Muscle layer of duodenum (tissue), 2 donors: ENCODE measurements around the gene ISCU.
"Not testable (repeated sequence)": the region's sequence is repeated elsewhere in the genome, so short reads cannot be mapped to it uniquely, and the experiment has no call there.

ENCODE experiments used
- H3K27ac ChIP-seq: one replicate; pipeline ENCODE4 v1.7.0; 2013; ENCODE audit warnings: mild to moderate bottlenecking, low read length
- H3K27me3 ChIP-seq: one replicate; pipeline ENCODE4 v1.7.0; 2013; ENCODE audit warnings: low read depth, mild to moderate bottlenecking, control low read depth, low read length
- H3K36me3 ChIP-seq, 2 donors: one replicate each; pipeline ENCODE4 v1.7.0; 2013; ENCODE audit warnings: low read length in 2 of 2, control low read depth in 1 of 2, mild to moderate bottlenecking in 1 of 2; ENCODE audit not compliant: insufficient read depth in 2 of 2, control insufficient read depth in 1 of 2
- H3K4me1 ChIP-seq, 2 donors: one replicate each; pipeline ENCODE4 v1.7.0; 2013; ENCODE audit warnings: low read length in 2 of 2, mild to moderate bottlenecking in 2 of 2, control low read depth in 1 of 2, moderate library complexity in 1 of 2; ENCODE audit not compliant: insufficient read depth in 2 of 2, control insufficient read depth in 1 of 2
- H3K4me3 ChIP-seq, 2 donors: one replicate each; pipeline ENCODE4 v1.7.0; 2013; ENCODE audit warnings: low read length in 2 of 2, low read depth in 1 of 2, mild to moderate bottlenecking in 1 of 2
- H3K9me3 ChIP-seq, 2 donors: one replicate each; pipeline ENCODE4 v1.7.0; 2013; ENCODE audit warnings: low read length in 2 of 2, control low read depth in 1 of 2, mild to moderate bottlenecking in 1 of 2; ENCODE audit not compliant: control insufficient read depth in 1 of 2
- donor health status: healthy.

The ISCU gene

DNA sequence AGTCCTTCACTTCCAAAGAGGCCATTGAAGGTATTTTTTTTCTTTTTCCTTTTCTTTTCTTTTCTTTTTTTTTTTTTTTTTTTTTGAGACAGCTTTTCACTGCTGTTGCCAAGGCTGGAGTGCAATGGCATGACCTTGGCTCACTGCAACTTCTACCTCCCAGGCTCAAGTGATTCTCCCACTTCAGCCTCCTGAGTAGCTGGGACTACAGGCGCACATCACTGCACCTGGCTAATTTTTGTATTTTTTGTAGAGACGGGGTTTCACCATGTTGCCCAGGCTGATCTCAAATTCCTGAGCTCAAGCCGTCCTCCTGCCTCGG, 56.5 kb downstream of the ISCU start:
- H3K27ac ChIP-seq, H3K9me3 ChIP-seq, H3K4me3 ChIP-seq, H3K4me1 ChIP-seq, H3K36me3 ChIP-seq, H3K27me3 ChIP-seq: not testable (repeated sequence)
